ENCODE results near the gene TTC21A.

DNA sequence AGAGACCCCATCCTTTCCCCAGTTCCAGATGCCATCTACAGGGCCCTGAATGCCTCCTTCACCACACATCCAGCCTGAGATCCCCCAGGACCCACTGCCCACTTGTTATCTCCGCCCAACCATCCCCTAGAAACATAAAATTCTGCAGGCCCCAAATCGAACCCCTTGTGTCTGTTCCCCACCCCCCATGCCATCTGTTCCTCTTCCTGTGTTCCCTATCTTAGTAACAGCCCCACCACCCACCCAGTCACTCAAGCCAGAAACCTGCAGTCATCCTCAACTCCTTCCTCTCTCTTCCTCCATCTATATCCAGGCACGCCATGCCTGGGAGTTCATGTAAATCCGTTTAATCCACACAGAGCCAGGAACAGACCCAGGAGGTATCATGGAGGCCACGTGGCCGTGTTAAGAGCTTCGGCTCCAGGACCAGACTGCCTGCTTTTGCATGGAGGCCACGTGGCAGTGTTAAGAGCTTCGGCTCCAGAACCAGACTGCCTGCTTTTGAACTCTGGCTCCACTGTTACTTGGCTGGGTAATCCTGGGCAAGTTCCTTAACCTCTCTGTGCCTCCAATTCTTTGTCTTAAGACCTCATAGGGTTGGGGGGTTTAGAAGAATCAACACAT, 41.1 kb downstream of the TTC21A start:
- TF ChIP-seq, protein P1, sequence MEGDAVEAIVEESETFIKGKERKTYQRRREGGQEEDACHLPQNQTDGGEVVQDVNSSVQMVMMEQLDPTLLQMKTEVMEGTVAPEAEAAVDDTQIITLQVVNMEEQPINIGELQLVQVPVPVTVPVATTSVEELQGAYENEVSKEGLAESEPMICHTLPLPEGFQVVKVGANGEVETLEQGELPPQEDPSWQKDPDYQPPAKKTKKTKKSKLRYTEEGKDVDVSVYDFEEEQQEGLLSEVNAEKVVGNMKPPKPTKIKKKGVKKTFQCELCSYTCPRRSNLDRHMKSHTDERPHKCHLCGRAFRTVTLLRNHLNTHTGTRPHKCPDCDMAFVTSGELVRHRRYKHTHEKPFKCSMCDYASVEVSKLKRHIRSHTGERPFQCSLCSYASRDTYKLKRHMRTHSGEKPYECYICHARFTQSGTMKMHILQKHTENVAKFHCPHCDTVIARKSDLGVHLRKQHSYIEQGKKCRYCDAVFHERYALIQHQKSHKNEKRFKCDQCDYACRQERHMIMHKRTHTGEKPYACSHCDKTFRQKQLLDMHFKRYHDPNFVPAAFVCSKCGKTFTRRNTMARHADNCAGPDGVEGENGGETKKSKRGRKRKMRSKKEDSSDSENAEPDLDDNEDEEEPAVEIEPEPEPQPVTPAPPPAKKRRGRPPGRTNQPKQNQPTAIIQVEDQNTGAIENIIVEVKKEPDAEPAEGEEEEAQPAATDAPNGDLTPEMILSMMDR (IDR thresholded peaks at IDR 0.05), result no peak
- TF ChIP-seq POLR2A (IDR thresholded peaks at IDR 0.05), result no peak
